GM19328 (cell line): ENCODE results near the gene APOM.

ENCODE experiments used
- ATAC-seq: cut with Tn5 transposase; IDR thresholded peaks from one replicate; pipeline ENCODE4 v1.9.1; 2021; ENCODE audit warnings: mild to moderate bottlenecking, moderate library complexity; ENCODE audit not compliant: unreplicated experiment

Gene APOM

DNA sequence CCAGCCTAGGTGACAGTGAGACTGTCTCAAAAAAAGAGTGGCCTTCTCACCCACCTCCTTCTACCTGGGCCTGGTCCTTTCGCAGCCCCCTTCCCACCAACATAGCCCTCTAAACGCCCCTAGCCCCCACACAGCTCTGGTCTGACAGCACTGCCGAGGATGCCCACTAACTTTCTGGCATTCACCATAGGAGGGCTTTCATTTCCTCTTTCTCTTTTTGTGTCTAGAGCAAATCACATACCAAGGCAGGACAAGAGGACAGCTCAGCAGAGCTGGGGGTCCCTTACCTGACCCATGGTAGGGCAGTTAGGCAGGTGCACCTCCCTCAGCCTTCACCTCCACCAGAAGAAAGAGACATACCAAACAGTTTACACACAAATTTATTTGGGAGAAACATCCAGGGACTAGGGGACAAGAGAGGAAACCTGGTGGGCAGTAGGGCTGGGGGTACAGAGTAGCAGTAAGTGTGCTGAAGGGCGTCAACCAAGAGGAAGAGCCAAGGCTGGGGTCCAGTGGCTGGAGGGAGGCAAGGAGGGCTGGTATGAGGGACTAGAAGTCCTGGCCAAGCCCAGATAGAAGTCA, 20.7 kb downstream of the APOM start:
- no peak for ATAC-seq

DNA sequence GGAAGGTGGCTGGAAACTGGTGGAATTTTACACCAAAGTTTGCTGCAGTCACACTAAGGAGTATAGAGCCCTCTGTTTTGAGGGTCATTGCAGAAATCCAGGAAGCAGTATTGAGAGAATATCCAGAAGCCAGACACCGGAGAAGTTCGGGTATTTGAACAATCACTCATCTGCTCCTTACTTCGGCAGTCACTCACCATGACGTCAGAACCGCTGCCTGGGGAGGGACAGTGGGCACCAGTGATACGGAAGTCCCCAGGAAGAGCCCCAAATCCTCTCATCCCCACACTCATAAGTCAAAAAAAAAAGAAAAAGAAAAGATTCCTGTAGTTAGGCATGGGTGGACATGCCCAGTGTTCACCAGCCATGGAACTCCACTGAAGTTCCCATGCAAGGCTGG, 21.2 kb downstream of the APOM start:
- no peak for ATAC-seq

DNA sequence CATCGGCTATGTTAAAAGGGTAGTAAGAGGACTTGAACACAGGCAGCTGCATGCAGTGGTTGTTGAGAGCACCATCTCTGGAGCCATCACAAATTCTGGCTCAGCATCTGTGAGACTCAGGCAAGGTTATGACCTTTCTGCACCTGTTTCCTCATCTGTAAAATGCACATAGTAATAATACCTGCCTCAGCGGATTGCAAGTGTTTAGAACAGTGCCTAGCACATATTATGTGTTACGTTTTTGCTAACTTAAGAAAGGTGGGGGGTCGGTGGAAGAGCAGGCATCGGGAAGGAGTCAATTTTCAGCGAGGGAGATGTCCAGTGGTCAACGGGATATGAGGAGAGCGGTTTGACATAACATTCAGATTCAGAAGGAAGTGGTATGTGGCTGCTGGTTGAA, 22.3 kb downstream of the APOM start:
- ATAC-seq, result no peak

DNA sequence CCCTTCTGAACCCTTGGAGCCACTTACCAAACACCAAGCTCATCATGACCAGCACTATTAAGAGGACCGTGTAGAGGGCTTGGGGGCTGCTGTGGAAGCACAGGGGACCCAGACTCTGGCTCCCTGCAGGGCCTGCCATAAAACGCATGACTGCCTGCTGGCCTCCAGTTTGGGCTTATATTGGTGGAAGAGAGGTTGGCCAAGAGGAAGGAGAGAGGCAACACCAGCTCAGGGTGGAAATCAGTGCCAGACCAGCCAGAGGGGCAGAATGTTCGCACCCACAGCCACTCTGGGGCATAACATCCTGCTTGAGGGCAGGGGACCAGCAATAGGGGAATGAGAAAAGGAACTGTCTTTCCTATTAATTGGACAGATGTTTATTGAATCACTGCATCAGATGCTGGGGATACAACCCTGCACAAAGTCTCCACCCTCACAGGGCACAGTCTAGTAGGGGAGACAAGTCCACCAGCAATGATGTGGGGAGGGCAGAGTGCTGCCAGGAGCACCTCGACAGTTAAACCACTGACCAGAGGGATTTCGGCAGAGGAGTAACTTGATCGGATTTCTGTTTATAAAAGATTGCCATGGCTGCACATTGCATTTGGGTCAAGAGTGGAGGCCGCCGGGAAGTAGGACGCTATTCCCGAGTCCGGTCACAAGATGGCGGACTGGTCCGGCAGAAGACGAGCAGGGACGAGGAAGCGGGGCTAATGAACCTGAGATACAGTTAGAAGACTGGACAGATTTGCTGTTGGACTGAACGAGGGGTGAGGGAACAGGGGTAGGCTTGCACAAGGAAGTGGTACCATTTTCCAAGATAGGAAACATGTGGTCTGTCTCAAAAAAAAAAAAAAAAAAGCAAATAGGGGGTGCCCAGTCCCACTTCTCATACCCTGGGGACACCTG, 24.8 kb downstream of the APOM start, which contains the start of gene LY6G5C:
LY6G5C (minus strand) TSS at position 842 of the 909 bp plus-strand sequence; CDS start at position 148, 694 bp downstream.
- ATAC-seq, result no peak

DNA sequence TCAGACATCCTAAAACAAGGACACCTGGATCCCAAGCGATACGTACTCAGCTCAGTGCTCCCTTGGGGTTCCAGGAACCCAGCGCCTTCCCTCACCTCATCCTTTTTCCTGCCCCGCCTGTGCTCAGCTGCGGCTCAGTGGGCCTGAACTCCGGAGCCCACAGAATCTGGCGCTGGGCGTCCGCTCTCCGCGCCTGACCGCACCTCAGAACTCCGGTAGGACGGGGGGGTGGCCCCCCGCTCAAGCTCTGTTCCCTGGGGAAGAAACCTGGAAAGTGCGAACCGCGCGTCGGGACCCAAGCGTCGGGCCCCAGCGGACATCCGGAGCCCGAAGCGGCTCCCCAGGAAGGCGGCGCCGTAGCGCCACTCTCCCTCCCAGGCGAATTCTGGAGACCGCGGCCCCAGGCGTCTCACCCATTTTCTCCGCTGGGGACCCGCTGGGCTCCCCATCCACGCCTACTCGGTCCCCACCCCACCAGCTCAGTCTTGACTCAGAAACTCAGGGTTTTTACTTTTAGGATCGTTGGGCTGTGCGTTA, 25.5 kb downstream of the APOM start:
- no peak for ATAC-seq

DNA sequence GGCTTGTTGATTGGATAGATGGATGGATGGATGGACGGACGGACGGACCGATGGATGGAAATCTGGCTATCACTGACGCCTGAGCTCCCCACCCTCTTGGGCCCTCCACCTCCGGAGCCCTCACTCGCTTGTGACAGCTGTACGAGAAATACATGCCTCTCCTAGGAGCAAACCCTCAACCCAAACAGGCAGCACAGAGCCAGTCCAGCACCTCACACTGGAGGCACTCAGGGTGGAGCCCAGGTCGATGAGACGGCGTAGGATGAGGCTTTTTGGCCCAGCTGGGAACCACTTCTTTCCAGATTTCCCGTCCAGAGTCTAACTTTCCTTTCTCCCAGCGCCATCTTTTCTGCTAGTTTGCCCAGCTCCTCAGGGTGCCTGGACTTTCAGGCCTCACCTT, 27.9 kb downstream of the APOM start:
- ATAC-seq, result no peak

DNA sequence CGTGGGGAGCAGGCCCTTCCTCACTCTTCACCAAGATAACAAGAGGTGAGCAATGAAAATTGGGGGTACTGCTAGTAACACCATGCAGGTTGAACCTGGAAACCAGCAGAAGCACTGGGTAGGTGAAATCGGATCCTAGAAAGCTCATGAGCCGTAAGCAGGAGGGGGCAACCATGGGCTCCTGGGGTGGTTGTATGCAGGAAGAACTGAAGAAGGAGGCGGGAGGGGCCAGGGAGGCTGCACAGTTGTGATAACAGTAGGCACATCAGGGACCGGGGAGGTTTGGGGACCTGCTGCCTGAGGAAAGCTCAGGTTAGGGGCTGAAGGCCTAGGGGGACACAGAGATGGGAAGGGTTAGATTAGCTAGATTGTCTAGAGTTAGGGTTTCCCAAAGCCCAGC, 30.8 kb downstream of the APOM start:
- ATAC-seq, result no peak

DNA sequence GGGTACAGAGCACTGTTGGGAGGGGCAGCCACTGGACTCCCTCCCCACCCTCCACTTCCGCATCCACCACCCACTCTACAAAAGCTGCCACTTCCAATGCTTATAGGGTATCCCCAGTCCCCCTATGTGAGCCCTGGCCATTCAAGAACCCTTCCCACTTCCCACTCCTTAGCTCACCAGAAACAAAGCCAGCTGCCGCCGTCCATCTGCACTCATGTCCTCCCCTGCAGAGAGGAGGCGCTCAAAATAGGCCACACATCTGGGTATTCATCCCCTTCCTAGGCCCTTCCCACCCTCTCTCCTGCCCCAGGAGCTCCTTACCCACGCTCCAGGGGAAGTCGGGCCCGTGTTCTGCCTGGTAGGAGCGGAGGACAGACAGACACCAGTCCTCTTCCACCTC, 31.6 kb downstream of the APOM start:
- no peak for ATAC-seq

DNA sequence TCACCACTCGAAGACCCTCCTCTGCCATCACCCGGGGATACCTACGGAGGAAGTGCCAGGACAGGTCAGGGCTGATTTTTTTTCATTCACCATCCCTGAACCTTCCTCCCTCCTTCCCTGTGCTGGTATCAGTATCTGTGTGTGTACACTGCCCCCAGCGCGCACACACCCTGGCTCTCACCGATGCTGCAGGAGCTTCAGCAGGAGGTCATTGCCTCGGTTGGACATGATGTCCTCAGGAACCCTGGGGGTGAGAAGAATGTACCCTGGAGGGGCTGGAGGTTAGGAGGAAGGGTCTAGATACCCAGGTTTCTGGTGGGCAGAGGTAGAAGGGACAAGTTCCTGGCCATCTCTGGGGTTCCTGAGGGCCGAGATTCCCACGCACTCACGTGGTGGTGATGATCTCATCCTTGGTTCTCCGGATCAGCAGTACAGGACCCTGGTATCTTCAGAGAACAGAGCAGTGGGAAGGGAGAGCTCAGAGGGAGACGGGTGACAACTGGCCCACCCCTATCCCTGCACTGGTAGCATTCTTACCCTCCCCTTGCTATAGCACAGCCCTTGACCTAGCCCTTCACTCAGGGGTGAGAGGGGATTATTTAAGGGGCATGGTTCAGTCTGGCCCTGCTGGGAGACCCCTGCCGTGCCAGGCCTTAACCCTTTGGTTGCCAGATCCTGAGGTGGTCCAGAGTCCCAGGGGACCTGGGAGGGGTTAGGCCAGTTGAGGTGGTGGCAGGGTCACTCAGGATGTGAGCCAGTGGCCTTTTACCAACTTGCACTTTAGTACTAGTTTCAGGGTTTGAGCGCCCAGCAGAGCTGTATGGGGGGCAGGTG, 32.4 kb downstream of the APOM start:
- no peak for ATAC-seq

DNA sequence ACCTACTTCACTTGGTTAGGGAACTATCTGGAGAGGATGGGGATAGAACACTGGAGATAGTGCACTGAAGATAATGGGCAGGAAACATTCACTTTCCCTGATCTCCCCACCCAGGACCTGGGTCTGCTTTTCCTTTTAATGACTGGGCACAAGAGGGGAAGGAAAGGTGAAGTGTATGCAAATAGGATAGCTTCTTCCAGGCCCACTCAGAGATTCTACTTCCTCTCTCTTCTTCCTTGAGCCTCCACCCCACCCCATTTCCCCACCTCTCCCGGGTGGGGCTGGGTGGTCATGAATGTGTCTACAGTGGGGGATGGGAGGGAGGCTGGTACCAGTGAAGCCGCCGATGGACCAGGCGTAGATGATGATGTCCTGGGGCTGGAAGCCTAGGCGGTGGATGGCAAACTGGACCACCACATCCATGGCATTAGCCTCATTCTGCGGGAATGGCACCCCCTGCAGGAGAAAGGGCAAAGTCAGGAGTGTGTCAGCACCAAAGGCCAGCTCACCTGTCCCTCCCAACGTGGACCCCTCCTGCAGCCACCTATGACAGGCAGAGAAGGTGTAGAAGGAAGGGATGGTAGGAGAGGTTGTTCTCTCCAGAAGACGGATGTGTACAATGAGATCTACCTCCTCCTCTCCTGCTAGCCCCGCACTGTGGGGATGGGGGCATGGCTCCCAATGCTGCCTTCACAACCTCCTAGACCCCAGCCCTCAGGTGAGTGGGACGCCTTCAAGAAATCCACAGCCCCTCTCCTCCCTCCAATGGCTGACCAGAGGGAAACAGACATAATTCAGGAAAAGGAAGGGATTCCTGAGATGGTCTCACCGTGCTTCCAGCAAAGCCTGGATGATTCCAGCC, 33.8 kb downstream of the APOM start:
- ATAC-seq, result no peak

DNA sequence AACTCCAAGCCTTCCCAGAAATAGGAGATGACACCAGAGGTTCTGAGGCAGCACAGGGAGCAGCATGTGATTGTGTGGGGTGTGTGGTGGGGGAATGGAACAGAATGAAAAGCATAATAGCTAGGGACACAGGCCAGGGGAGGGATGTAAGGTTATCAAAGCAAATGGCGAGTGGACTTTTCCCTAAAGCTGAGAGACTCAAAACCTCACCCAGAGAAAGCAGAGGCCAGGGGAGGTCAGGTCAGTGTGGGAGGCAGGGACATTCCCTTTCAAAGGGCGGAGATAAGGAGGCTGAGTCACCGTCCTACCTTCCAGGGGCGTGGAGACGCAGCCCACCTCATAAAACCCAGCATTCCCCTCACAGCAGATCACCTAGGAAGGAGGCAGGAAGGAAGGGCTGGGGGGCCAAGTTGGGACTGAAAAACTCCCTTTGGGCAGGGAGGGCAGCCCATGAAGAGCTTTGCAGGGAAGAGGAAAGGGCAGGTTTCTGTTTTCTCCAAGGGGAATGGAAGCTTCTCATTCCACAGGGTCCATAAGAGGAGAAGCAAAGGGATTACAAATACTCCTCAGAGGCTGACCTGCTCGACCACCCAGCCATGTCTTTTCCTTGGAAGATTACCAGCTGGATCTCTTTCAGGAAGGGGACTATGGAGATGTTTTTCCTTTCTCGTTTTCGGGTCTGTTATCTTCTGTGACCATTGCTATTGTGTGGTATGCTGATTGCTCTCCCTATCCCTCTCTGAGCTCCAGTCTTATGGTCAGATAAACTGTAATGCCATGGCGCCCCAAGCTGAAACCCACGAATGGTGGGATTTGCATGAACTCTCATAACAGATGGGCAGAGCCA, 34.8 kb downstream of the APOM start:
- no peak for ATAC-seq

DNA sequence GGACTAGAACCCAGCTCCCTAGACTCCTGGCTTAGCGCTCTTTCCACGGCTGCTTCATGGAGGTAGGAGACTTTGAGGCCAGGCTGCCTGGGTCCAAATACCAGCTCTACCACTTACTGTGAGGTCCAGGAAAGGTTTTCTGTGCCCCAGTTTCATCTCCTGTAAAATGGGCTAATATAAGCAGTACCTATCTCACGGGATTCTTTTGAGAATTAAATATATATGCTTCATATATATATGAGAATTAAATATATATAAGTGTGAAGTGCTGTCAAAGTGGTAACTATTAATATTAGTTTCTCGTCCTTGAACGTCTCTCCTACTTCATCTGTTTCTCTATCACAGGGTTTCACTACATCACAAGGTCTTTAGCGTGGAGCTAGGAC, 35.4 kb downstream of the APOM start:
- ATAC-seq, result no peak

DNA sequence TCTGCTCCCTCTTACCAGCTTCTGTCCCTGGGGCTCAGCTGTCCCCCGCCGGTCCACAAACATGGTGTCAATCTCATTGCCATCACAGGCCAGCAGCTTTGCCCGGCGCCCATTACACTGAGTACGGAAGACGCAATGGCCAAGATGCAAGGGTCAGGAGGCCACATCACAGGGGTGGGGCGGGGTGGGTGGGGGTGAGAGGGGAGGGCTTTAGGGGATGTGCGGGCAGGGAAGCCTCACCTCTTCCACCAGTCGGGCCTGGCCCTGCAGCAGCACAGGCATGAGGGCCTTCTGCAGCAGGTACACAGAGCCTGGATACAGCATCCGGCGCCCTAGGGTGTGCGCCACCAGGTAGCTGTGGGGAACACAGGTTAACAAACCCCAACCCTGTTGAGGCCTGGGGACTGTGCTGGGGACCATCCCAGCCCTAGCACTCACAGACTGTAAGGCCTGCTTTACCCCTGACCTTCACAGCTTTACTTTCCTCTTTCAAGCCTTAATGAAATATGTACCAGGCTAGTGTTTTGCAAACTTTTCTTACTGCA, 35.9 kb downstream of the APOM start:
- no peak for ATAC-seq

DNA sequence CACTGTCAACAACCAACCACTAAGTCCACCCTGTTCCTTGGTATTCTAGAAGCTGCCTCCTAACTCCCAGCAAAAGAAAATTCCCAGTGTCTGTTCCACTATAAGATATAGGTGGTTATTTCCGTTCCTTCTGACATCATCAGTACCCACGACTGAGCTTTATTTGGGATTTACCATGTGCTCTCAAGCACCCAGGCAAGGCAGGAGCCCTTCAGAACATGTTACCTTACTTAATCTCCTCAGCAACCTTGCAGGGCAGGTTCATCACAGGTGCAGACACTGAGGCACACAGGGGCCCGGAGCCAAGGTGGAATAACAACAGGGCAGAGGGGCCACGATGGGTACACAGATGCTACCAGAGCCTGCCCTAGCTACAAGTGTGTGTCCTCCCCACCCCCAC, 36.7 kb downstream of the APOM start:
- no peak for ATAC-seq

DNA sequence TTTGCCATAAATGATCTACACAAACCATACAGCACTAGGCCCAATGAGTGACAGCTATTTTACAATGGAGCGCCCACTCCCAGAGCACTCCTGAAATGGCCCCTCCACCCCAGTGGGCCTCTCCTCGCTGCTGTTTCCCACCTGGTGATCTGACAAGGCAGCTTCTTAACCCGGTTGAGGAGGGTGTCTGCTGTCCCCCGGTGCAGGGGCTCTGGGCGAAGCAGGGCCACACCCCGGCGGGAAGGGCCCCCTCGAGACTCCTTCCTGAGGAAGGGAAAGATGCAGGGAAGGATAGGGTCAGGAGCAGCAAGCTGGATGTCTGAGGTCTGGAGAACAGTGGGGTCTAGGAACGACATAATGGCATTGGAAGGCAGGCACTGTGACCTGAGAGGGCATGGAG, 37.2 kb downstream of the APOM start:
- no peak for ATAC-seq

DNA sequence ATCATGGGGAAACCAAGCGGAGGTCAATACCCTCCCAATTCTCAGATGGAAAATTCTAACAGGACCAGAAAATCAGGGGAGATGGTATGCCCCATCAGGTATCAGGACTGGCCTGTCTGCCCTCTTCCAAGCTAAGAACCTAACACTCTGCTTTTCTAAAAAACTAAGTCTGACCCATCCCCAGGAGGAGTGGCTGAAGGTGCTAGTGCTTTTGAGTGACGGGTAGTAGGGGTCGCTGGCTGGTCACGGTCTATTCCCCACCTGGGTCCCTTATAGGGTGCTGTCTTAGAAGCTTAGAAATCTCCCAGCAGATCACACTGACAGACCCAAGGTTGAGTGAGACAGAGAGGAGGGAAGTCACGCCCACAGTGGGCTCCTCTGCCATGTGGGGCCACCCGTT, 37.8 kb downstream of the APOM start:
- ATAC-seq, result no peak

DNA sequence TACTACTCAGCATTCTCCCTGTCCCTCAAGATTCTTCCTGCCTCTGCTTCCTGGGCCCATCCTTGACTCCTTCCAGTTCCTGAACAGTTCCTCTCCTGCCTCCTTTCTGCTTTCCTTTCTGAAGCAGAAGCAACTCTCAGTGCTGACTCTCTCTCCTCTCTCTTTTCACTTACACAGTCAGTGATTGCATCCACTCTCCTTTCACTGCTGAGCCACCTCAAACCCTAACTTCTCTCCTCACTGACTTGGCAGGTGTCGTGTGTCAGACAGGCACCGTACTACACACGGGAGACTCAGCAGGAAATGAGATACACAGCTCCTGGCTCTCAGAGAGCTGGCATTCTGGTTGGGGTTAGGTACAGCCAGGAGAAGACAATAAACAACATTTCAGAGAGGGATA, 41.9 kb downstream of the APOM start:
- no peak for ATAC-seq

DNA sequence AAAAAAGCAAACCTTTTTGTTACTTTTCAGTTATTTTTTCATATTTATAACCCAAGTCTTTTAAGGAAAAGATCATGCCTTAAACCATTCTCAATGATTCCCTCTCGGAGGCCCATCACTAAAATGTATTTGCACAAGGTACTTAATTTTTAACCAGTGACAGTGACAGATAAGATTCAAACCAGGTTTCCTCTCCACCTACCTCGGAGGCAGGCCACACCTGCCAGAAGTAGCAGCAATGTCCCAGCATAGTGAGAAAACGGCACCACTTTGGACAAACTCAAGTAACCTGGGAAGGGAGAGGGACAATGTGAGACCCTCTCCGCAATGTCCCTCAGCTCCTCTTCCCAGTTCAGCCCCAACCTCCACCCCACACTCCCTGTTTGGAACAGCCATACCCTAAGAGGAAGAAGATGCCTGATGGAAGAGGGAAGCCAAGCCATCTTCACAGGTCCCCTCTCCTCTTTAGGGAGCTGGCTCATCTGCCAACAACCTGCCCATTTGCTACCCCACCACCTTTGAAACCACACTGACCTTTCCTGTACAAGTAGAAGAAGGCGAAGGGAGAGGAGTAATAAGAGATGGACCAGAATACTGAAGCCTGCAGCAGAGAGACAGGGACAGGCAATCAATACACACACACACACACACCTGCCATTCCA, 45.2 kb downstream of the APOM start:
- ATAC-seq, result no peak
